HCT116 (cell line): ENCODE measurements around the gene KIAA0825. TPM values are rescaled to one million over a fixed set of nuclear protein-coding genes. Genes with fewer than 3 reads are reported as not detected.

Experiments used
- ATAC-seq: fragments of 200-7000 bp; cut with Tn5 transposase; 2 replicates; pipeline ENCODE4 v1.9.1; 2020; ENCODE audit warnings: mild to moderate bottlenecking, moderate library complexity
- BruUV-seq: library from RNA; stranded (reverse); fragments of 400-500 nt; replicated peaks from 2 replicates; lab custom pipeline; 2021; lab: Mats Ljungman, UMichigan
- CTCF ChIA-PET: fragments of 300-600 bp; sonication (Branson Sonifier 250); formaldehyde crosslinking; loops from one replicate; lab custom pipeline; 2021; ENCODE audit warnings: antibody characterized with exemption; lab: Charles Lee
- POLR2A ChIA-PET: fragments of 300-600, 350-600 bp; sonication (Branson Sonifier 250); formaldehyde crosslinking; loops from one replicate; lab custom pipeline; 2021; ENCODE audit warnings: antibody characterized with exemption; lab: Charles Lee
- RAD21 ChIA-PET, 2 experiments: fragments of 300-600 bp; sonication (Branson Sonifier 250); formaldehyde crosslinking; loops; one replicate each; lab custom pipeline; 2023; ENCODE audit warnings: low total read pairs in 2 of 2; ENCODE audit not compliant: uncharacterized antibody in 2 of 2, unreplicated experiment in 2 of 2, low non-redundant PET in 1 of 2; lab: Charles Lee
- DNase-seq: peaks from one replicate; pipeline ENCODE4 v3.0.0-alpha.2; 2010; ENCODE audit warnings: low read depth, low spot score
- H2AFZ ChIP-seq: fragments of 200-600 bp; shearing (Covaris generic), sonication (generic); 2 replicates; pipeline ENCODE4 v1.6.1; 2017; ENCODE audit warnings: low read depth, mixed run types, mixed read lengths, antibody characterized with exemption, low read length; ENCODE audit not compliant: poor library complexity, severe bottlenecking
- H3K27ac ChIP-seq: 2 replicates; pipeline ENCODE4 v1.5.1; 2012; ENCODE audit warnings: low read depth, low read length
- H3K27me3 ChIP-seq: fragments of 200-600 bp; sonication (generic); 2 replicates; pipeline ENCODE4 v1.6.1; 2016; ENCODE audit warnings: mixed run types, low read length, mixed read lengths; ENCODE audit not compliant: insufficient read depth
- H3K36me3 ChIP-seq, 2 experiments: fragments of 200-500 bp in 1 of 2; fragments of 200-600 bp in 1 of 2; sonication (Bioruptor generic) in 1 of 2; sonication (generic) in 1 of 2; 2 replicates each; pipeline versions ENCODE4 v1.5.1 to v1.6.1; 2014 to 2016; ENCODE audit warnings: low read length in 2 of 2, inconsistent platforms in 1 of 2, mixed read lengths in 1 of 2, mixed run types in 1 of 2; ENCODE audit not compliant: insufficient read depth in 2 of 2, control insufficient read depth in 1 of 2
- H3K4me1 ChIP-seq, 2 experiments: fragments of 200-600 bp in 1 of 2; sonication (generic) in 1 of 2; 2 replicates each; pipeline versions ENCODE4 v1.5.1 to v1.6.1; 2012 to 2017; ENCODE audit warnings: low read length in 2 of 2, inconsistent platforms in 1 of 2, mild to moderate bottlenecking in 1 of 2, mixed read lengths in 1 of 2, mixed run types in 1 of 2, moderate library complexity in 1 of 2; ENCODE audit not compliant: insufficient read depth in 2 of 2, control insufficient read depth in 1 of 2
- H3K4me2 ChIP-seq: fragments of 200-600 bp; sonication (generic); 2 replicates; pipeline ENCODE4 v1.6.1; 2017; ENCODE audit warnings: mixed run types, low read length, mixed read lengths
- H3K4me3 ChIP-seq, 2 experiments: fragments of 200-600 bp in 1 of 2; sonication (generic) in 1 of 2; replicated peaks in 1 of 2; 2 replicates each; pipeline ENCODE4 v1.5.1; 2011 to 2016; ENCODE audit warnings: low read length in 2 of 2, control low read depth in 1 of 2, low read depth in 1 of 2, mild to moderate bottlenecking in 1 of 2, mixed read lengths in 1 of 2, mixed run types in 1 of 2
- H3K79me2 ChIP-seq: fragments of 200-600 bp; sonication (generic); 2 replicates; pipeline ENCODE4 v1.6.1; 2017; ENCODE audit warnings: mild to moderate bottlenecking, mixed run types, low read length, moderate library complexity, mixed read lengths; ENCODE audit not compliant: insufficient read depth
- H3K9ac ChIP-seq: fragments of 200-600 bp; sonication (generic); 2 replicates; pipeline ENCODE4 v1.6.1; 2016; ENCODE audit warnings: low read length, mixed read lengths
- H3K9me2 ChIP-seq: fragments of 200-600 bp; sonication (generic), shearing (Covaris generic); 2 replicates; pipeline ENCODE4 v1.6.1; 2017; ENCODE audit warnings: mixed run types, mild to moderate bottlenecking, moderate library complexity; ENCODE audit not compliant: insufficient read depth
- H3K9me3 ChIP-seq, 2 experiments: fragments of 200-500 bp in 1 of 2; fragments of 200-600 bp in 1 of 2; sonication (Bioruptor generic) in 1 of 2; sonication (generic) in 1 of 2; 2 replicates each; pipeline ENCODE4 v1.6.1; 2014 to 2017; ENCODE audit warnings: low read length in 2 of 2, mixed read lengths in 2 of 2, inconsistent platforms in 1 of 2, low read depth in 1 of 2, mild to moderate bottlenecking in 1 of 2, mixed run types in 1 of 2, moderate library complexity in 1 of 2; ENCODE audit not compliant: control insufficient read depth in 1 of 2, insufficient read depth in 1 of 2
- H4K20me1 ChIP-seq: fragments of 200-600 bp; sonication (generic), shearing (Covaris generic); 2 replicates; pipeline ENCODE4 v1.6.1; 2017; ENCODE audit warnings: mixed run types, mild to moderate bottlenecking, moderate library complexity; ENCODE audit not compliant: insufficient read depth
- ATF3 ChIP-seq: IDR thresholded peaks from 2 replicates; pipeline ENCODE4 v1.6.1; 2012
- CBX3 ChIP-seq: IDR thresholded peaks from 2 replicates; pipeline ENCODE4 v1.6.1; 2012; ENCODE audit warnings: low read depth
- EGR1 ChIP-seq: IDR thresholded peaks from 2 replicates; pipeline ENCODE4 v1.6.1; 2012; ENCODE audit warnings: low read depth
- EZH2 ChIP-seq: fragments of 200-600 bp; sonication (generic); IDR thresholded peaks from 2 replicates; pipeline ENCODE4 v1.6.1; 2017; ENCODE audit warnings: antibody characterized with exemption, mixed run types
- EZH2phosphoT487 ChIP-seq: fragments of 200-600 bp; IDR thresholded peaks from 2 replicates; pipeline ENCODE4 v1.6.1; 2018; ENCODE audit warnings: antibody characterized with exemption, borderline replicate concordance
- FOSL1 ChIP-seq: IDR thresholded peaks from 2 replicates; pipeline ENCODE4 v1.6.1; 2012; ENCODE audit warnings: low read depth
- POLR2A ChIP-seq: IDR thresholded peaks from 2 replicates; pipeline ENCODE4 v1.7.0; 2011; ENCODE audit warnings: borderline replicate concordance; ENCODE audit not compliant: insufficient read depth, insufficient read length; ENCODE audit errors: extremely low read depth
- POLR2AphosphoS5 ChIP-seq: IDR thresholded peaks from 2 replicates; pipeline ENCODE4 v1.6.1; 2011; ENCODE audit warnings: mild to moderate bottlenecking, low read depth, low read length, moderate library complexity
- REST ChIP-seq: IDR thresholded peaks from 2 replicates; pipeline ENCODE4 v1.6.1; 2012; ENCODE audit warnings: low read depth
- SP1 ChIP-seq: IDR thresholded peaks from 2 replicates; pipeline ENCODE4 v1.6.1; 2012; ENCODE audit warnings: low read depth
- SRF ChIP-seq: IDR thresholded peaks from 2 replicates; pipeline ENCODE4 v1.6.1; 2012; ENCODE audit warnings: low read depth
- ZNF274 ChIP-seq: fragments of 200-500 bp; sonication (Bioruptor generic); IDR thresholded peaks from 2 replicates; pipeline ENCODE4 v1.6.1; 2014; ENCODE audit warnings: mild to moderate bottlenecking, low read depth, low read length, inconsistent platforms
- intact Hi-C: fragments of 100-400 bp; cut with micrococcal nuclease; formaldehyde crosslinking; loops from 2 replicates; pipeline ENCODE4 v1.10.0; 2022
- total RNA-seq: library from RNA; stranded (reverse); gene quantifications from one replicate; pipeline ENCODE4 v1.2.1, GENCODE V29; 2021; ENCODE audit not compliant: unreplicated experiment
- TF ChIP-seq, protein P1 (sequence below): IDR thresholded peaks from 2 replicates; pipeline ENCODE4 v1.6.1; 2012

The KIAA0825 gene
- total RNA-seq, 1 experiment from 2014 or later = 1.4 TPM

DNA sequence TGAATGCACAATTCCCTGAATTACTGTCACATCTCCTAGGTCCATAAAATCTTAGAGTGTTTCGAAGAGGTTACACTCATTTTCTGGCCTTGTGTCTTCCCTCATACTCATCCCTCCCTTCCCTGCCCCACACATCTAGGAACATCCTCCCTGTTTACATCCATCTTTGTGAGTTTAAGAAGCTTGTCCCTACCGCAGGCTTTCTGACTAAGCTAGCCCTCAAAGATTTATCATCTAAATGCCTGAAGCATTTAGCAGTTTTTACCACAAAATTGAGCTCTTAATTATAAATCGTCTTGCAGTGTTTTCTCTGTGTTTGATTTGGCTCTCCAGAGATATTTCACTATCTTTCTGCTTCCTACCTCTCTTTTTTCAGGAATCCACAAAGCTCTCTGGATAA is 374.8 kb downstream of the KIAA0825 start:
- Histone ChIP-seq H4K20me1 (no peaks in the 10 kb centered on the region), H3K4me3 (no peak overlapping the region)
- no peak for TF ChIP-seq SP1
- TF ChIP-seq EGR1 = no peak
- no peak for TF ChIP-seq ZNF274
- no peak for TF ChIP-seq POLR2AphosphoS5
- TF ChIP-seq EZH2phosphoT487 = no peak
- no peak for TF ChIP-seq CBX3
- TF ChIP-seq REST = no peak
- TF ChIP-seq POLR2A = no peak
- TF ChIP-seq ATF3 = no peak
- no peak for TF ChIP-seq EZH2
- no peak for TF ChIP-seq FOSL1
- TF ChIP-seq, protein P1, sequence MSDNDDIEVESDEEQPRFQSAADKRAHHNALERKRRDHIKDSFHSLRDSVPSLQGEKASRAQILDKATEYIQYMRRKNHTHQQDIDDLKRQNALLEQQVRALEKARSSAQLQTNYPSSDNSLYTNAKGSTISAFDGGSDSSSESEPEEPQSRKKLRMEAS = no peak
- TF ChIP-seq SRF = no peak
- TF ChIP-seq, all 23 proteins: peak for 0
- no peaks in the 10 kb centered on the region for H3K79me2 ChIP-seq
- no peaks in the 10 kb centered on the region for H3K27me3 ChIP-seq
- H3K9ac ChIP-seq = no peak overlapping the region
- H3K9me3 ChIP-seq = no peaks in the 10 kb centered on the region
- ChIA-PET POLR2A (no interaction called here), CTCF (no interaction called here), RAD21 (no interaction called here)
- DNase-seq (no peak), ATAC-seq (no peak)
- H2AFZ ChIP-seq = no peak overlapping the region
- no peaks in the 10 kb centered on the region for H3K9me2 ChIP-seq
- no peak overlapping the region for H3K4me2 ChIP-seq
- peaks cover 10 to 22% of the 10 kb centered on the region in 2 experiments; a peak in 3 of 4 replicates for H3K4me1 ChIP-seq
- no peaks in the 10 kb centered on the region for H3K36me3 ChIP-seq
- no TSS peak for BruUV-seq
- H3K27ac ChIP-seq = no peak overlapping the region
- intact Hi-C loops = no loop called here
